ENCODE measurements around the gene KAZN.

- TF ChIP-seq CTCF (conservative IDR thresholded peaks at IDR 0.05 in 1 of 2, IDR thresholded peaks at IDR 0.05 in 1 of 2; ENCODE audit: low read depth in 1 of 2, low read length in 2 of 2) (no peak), EZH2 (IDR thresholded peaks at IDR 0.05; ENCODE audit: low read length, missing control alignments) (no peak)
Measured at GRCh38 chr1:14725695-14726094, 127.2 kb downstream of the KAZN start.

Measured in fibroblast of lung (primary cell).